A673 (cell line): ENCODE measurements around the gene CAVIN1. TPM values are rescaled to one million over a fixed set of nuclear protein-coding genes. Genes with fewer than 3 reads are reported as not detected.
A peak's percentile ranks its signal among the peaks of the same experiment; 100 is the strongest.
"Not testable (repeated sequence)": the region's sequence is repeated elsewhere in the genome, so short reads cannot be mapped to it uniquely, and the experiment has no call there.

Experiments used
- BruUV-seq: library from RNA; stranded (reverse); fragments of 400-500 nt; replicated peaks from 2 replicates; lab custom pipeline; 2021; lab: Mats Ljungman, UMichigan
- CTCF ChIA-PET: fragments of 300-600 bp; sonication (Branson Sonifier 250); formaldehyde crosslinking; loops from one replicate; lab custom pipeline; 2022; ENCODE audit warnings: antibody characterized with exemption; lab: Charles Lee
- POLR2A ChIA-PET: fragments of 300-600 bp; sonication (Branson Sonifier 250); formaldehyde crosslinking; loops from one replicate; lab custom pipeline; 2022; ENCODE audit warnings: antibody characterized with exemption; ENCODE audit not compliant: low non-redundant PET; lab: Charles Lee
- DNase-seq: peaks from one replicate; pipeline ENCODE4 v3.0.0-alpha.2; 2015; ENCODE audit warnings: low spot score
- H3K27ac ChIP-seq: fragments of 200-600 bp; sonication (generic); 2 replicates; pipeline ENCODE4 v1.5.1; 2016; ENCODE audit warnings: mixed run types, low read depth, mild to moderate bottlenecking, mixed read lengths, antibody characterized with exemption, low read length; ENCODE audit not compliant: poor library complexity, severe bottlenecking
- H3K27me3 ChIP-seq: fragments of 200-600 bp; sonication (generic); replicated peaks from 2 replicates; pipeline ENCODE4 v1.6.1; 2017; ENCODE audit warnings: mixed run types, low read depth, mild to moderate bottlenecking, mixed read lengths, antibody characterized with exemption, low read length; ENCODE audit not compliant: insufficient read depth, poor library complexity
- H3K36me3 ChIP-seq: fragments of 200-600 bp; sonication (generic); 2 replicates; pipeline ENCODE4 v1.6.1; 2016; ENCODE audit warnings: mixed run types, mild to moderate bottlenecking, mixed read lengths, antibody characterized with exemption, low read length; ENCODE audit not compliant: insufficient read depth, poor library complexity, severe bottlenecking
- H3K4me1 ChIP-seq: fragments of 200-600 bp; sonication (generic); 2 replicates; pipeline ENCODE4 v1.6.1; 2017; ENCODE audit warnings: mixed run types, mild to moderate bottlenecking, mixed read lengths, antibody characterized with exemption, low read length; ENCODE audit not compliant: insufficient read depth, poor library complexity, severe bottlenecking
- H3K4me3 ChIP-seq: fragments of 200-600 bp; sonication (generic); 2 replicates; pipeline ENCODE4 v1.5.1; 2016; ENCODE audit warnings: low read depth, mixed run types, mild to moderate bottlenecking, mixed read lengths, low read length; ENCODE audit not compliant: poor library complexity, severe bottlenecking
- H3K9me3 ChIP-seq: fragments of 200-600 bp; sonication (generic); 2 replicates; pipeline ENCODE4 v1.6.1; 2016; ENCODE audit warnings: mixed run types, low read depth, mild to moderate bottlenecking, mixed read lengths, antibody characterized with exemption, low read length; ENCODE audit not compliant: poor library complexity, severe bottlenecking
- EZH2 ChIP-seq: fragments of 200-600 bp; sonication (generic); IDR thresholded peaks from 2 replicates; pipeline ENCODE4 v1.6.1; 2017; ENCODE audit warnings: borderline replicate concordance, low read depth, mild to moderate bottlenecking, mixed read lengths, antibody characterized with exemption, low read length; ENCODE audit not compliant: poor library complexity, severe bottlenecking
- intact Hi-C: fragments of 100-400 bp; cut with micrococcal nuclease; formaldehyde crosslinking; loops from one replicate; pipeline ENCODE4 v1.10.0; 2022; ENCODE audit not compliant: unreplicated experiment
- total RNA-seq: library from RNA; stranded (reverse); gene quantifications from 2 replicates; pipeline ENCODE4 v1.2.3, GENCODE V29; 2021
- TF ChIP-seq, protein P1 (sequence below): fragments of 300-800, 200-600 bp; sonication (generic); conservative IDR thresholded peaks from 2 replicates; pipeline ENCODE4 v1.5.1; 2017; ENCODE audit warnings: low read depth, mild to moderate bottlenecking, antibody characterized with exemption, low read length, moderate library complexity, mixed read lengths

Gene CAVIN1
- total RNA-seq, 1 experiment from 2014 or later: 19.9 TPM

DNA sequence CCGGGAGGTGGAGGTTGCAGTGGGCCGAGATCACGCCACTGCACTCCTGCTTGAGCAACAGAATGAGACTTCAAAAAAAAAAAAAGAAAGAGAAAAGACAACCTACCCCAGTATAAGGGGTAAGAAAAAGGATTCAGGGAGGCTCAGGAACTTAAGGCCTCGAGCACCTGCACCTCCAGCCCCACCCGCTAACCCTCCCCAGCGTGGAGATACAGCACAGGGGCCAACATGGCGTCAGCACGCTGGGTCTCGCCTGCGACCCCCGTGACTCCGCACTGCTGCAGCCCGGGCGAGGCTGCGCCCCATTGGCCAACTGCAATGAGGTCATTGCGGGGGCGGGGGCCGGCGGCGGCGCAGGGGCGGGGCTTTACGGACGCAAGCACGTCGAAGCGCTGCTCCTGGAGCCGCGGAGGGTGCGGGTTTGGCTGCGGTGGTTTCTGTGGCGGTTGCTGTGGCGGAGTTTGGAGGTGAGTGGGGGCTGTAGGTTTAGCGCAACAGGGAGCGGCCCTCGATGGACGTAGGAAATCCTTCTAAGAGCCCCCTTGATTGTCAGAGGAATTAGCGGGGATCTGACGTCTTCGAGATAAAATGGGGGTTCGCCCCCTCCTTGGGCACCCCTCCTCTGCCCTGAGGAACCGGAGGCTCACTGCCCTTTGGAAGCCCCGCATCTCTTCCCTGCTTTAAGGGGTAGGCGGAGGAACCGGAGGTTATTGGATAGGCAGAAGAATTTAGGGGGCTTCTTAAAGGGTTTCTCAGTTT is 35.6 kb upstream of the CAVIN1 start, which contains the start of gene ATP6V0A1:
Gene ATP6V0A1, plus strand, starts transcription at position 382 of the 759 bp plus-strand sequence. CDS start 2,017 bp downstream, outside the sequence.
- BruUV-seq: TSS peak; percentile 82
- intact Hi-C loops: no loop called here
- no peaks in the 10 kb centered on the region for H3K9me3 ChIP-seq
- ChIA-PET POLR2A (no interaction called here), CTCF (no interaction called here)
- DNase-seq: peak; percentile 84
- H3K4me3 ChIP-seq: peak within 1 kb of the TSS; percentile 59
- H3K36me3 ChIP-seq: peaks cover 4% of the 10 kb centered on the region
- peak within 1 kb of the TSS; percentile 74 for H3K27ac ChIP-seq
- TF ChIP-seq, protein P1, sequence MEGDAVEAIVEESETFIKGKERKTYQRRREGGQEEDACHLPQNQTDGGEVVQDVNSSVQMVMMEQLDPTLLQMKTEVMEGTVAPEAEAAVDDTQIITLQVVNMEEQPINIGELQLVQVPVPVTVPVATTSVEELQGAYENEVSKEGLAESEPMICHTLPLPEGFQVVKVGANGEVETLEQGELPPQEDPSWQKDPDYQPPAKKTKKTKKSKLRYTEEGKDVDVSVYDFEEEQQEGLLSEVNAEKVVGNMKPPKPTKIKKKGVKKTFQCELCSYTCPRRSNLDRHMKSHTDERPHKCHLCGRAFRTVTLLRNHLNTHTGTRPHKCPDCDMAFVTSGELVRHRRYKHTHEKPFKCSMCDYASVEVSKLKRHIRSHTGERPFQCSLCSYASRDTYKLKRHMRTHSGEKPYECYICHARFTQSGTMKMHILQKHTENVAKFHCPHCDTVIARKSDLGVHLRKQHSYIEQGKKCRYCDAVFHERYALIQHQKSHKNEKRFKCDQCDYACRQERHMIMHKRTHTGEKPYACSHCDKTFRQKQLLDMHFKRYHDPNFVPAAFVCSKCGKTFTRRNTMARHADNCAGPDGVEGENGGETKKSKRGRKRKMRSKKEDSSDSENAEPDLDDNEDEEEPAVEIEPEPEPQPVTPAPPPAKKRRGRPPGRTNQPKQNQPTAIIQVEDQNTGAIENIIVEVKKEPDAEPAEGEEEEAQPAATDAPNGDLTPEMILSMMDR: no peak
- TF ChIP-seq EZH2: no peak
- peaks cover 17% of the 10 kb centered on the region for H3K4me1 ChIP-seq
- no peaks in the 10 kb centered on the region for H3K27me3 ChIP-seq

DNA sequence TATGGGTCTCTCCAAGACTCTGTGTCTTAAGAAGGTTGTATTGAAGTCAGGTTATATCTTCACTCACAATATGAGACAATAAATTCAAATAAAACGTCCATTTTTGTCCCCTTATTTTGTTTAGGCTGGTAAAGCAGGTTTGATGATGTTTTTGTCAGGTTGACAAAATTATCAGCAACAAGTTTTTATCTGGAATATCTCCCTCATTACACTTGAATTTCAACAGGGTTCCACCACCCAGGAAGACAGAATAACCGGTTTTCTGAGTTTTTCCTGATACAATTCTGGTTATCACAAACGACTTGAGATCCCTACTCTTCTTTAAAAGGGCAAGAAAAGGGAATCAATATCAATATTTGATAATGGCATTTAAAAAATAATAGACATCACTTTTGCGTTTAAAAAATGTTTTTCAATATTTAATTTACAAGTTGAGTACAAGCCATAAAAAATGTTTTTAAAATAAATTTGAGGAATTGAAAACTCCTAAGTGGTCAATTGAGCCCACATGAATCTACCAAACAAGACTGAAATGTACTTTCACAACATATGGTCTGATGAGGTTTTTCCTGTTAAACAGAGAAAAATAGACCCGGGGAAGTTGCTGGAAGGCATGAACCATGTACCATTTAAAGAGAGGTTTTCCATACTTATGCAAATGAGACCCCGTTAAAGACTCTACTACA is 34.2 kb upstream of the CAVIN1 start:
- H3K9me3 ChIP-seq: no peaks in the 10 kb centered on the region
- peaks cover 4% of the 10 kb centered on the region for H3K36me3 ChIP-seq
- no peaks in the 10 kb centered on the region for H3K27me3 ChIP-seq
- peaks cover 17% of the 10 kb centered on the region for H3K4me1 ChIP-seq
- DNase-seq: no peak
- H3K27ac ChIP-seq: peak overlapping the region; percentile 70
- no peak for TF ChIP-seq EZH2
- TF ChIP-seq, protein P1: no peak
- CTCF ChIA-PET: no interaction called here
- intact Hi-C loops: no loop called here
- POLR2A ChIA-PET: no interaction called here
- no peak overlapping the region for H3K4me3 ChIP-seq
- no TSS peak for BruUV-seq

DNA sequence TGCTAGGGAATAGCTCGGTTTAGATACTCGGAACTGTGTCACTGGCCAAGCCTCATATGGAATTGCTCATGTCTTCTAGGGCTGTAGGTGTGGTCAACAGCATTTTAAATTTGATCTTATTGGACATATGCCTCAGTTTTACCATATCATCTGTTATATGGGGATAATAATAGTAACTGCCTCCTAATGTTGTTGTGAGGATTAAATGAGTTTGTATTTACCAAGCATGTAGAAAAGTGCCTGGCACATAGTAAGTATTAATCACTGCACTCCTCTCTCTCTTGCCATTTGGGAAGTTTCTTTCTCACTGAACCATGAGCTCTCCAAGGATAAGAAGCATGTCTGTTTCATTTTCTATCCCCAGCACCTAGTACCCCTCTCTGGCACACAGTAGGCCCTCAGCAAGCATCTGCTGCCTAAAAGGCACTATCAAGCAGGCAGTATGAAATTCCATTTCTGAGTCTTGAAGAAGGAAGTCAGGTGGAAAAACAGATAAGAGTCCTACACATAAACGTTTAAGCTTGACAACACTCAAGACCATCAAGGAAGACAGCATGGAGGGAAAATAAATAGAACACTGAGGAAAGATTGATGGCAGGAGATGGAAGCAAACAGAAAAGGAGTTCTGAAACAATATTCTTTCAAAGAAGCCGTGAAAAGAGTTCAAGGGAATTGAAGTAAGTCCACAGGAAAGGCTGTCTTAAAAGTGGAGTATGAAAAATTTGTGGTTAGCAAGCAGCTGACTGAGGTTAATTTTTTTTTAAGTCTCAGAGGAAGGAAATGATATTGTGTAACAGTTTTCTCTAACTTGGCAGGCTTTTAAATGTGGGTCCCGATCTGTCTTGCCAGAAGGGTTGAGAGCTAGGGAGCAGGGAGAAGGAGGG is 33.4 kb upstream of the CAVIN1 start:
- POLR2A ChIA-PET: no interaction called here
- H3K4me3 ChIP-seq: no peak overlapping the region

DNA sequence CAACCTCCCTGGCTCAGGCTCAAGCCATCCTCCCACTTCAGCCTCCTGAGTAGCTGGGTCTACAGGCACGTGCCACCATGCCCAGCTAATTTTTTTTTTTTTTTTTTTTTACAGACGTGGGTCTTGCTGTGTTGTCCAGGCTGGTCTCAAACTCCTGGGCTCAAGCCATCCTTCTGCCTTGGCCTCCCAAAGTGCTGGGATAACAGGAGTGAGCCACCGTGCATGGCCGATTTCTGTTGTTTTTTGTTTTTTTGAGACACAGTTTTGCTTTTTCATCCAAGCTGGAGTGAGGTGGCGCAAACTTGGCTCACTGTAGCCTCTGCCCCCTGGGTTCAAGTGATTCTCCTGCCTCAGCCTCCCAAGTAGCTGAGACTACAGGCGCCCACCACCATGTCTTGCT is 31.9 kb upstream of the CAVIN1 start:
- H3K4me3 ChIP-seq, POLR2A ChIA-PET, CTCF ChIA-PET, intact Hi-C loops, H3K9me3 ChIP-seq, DNase-seq, H3K36me3 ChIP-seq, H3K27ac ChIP-seq, BruUV-seq, H3K27me3 ChIP-seq: not testable (repeated sequence)
- H3K4me1 ChIP-seq: peaks cover 17% of the 10 kb centered on the region

More for the DNA sequence above, 33.4 kb upstream of the CAVIN1 start:
- Histone ChIP-seq H3K27ac (peak overlapping the region; percentile 70), H3K36me3 (peaks cover under 1% of the 10 kb centered on the region), H3K9me3 (no peaks in the 10 kb centered on the region), H3K27me3 (no peaks in the 10 kb centered on the region), H3K4me1 (peaks cover 17% of the 10 kb centered on the region)
- peak; percentile 64 for DNase-seq
- TF ChIP-seq, protein P1: no peak
- no peak for TF ChIP-seq EZH2
- intact Hi-C loops: no loop called here
- BruUV-seq: no TSS peak
- CTCF ChIA-PET: no interaction called here
